CD4-positive, CD25-positive, alpha-beta regulatory T cell (primary cell): ENCODE data around the gene CAMTA1. TPM values are rescaled to one million over a fixed set of nuclear protein-coding genes. Genes with fewer than 3 reads are reported as not detected.

Source experiments
- ATAC-seq, 2 donors: fragments of 150-1000 bp; cut with Tn5 transposase; one replicate each; pipeline ENCODE4 v1.10.0; 2021; ENCODE audit warnings: low read depth in 2 of 2, moderate number of reproducible peaks in 2 of 2, moderate library complexity in 1 of 2
- DNase-seq, 3 donors: peaks; one replicate each; pipeline versions ENCODE4 v3.0.0 to v3.0.0-alpha.2; 2012 to 2022; ENCODE audit warnings: mixed read lengths in 1 of 3
- H3K27ac ChIP-seq: one replicate; pipeline ENCODE4 v1.7.0; 2013; ENCODE audit warnings: mild to moderate bottlenecking, low read length; ENCODE audit not compliant: insufficient read depth, poor library complexity, severe bottlenecking
- H3K27me3 ChIP-seq: one replicate; pipeline ENCODE4 v1.7.0; 2013; ENCODE audit warnings: low read length; ENCODE audit not compliant: control insufficient read depth, insufficient read depth
- H3K36me3 ChIP-seq: one replicate; pipeline ENCODE4 v1.7.0; 2013; ENCODE audit warnings: mild to moderate bottlenecking, low read length, moderate library complexity; ENCODE audit not compliant: control insufficient read depth, insufficient read depth
- H3K4me1 ChIP-seq: 2 replicates; pipeline ENCODE4 v1.7.0; 2013; ENCODE audit warnings: mild to moderate bottlenecking, low read length; ENCODE audit not compliant: insufficient read depth, control insufficient read depth, poor library complexity, severe bottlenecking
- H3K4me3 ChIP-seq: one replicate; pipeline ENCODE4 v1.7.0; 2013; ENCODE audit warnings: low read depth, mild to moderate bottlenecking, low read length, moderate library complexity
- H3K9me3 ChIP-seq, 2 experiments: 1 replicate in 1 of 2; 2 replicates in 1 of 2; pipeline ENCODE4 v1.7.0; 2013; ENCODE audit warnings: low read length in 2 of 2, mild to moderate bottlenecking in 1 of 2, moderate library complexity in 1 of 2; ENCODE audit not compliant: control insufficient read depth in 2 of 2
- H3K27ac Mint-ChIP-seq, 3 donors: one replicate each; pipeline ENCODE4 v1.8.0; 2020 to 2022; ENCODE audit warnings: mild to moderate bottlenecking in 3 of 3, mixed read lengths in 3 of 3, moderate library complexity in 2 of 3
- H3K27me3 Mint-ChIP-seq: one replicate; pipeline ENCODE4 v1.8.0; 2022; ENCODE audit warnings: mild to moderate bottlenecking, mixed read lengths
- H3K36me3 Mint-ChIP-seq: one replicate; pipeline ENCODE4 v1.8.0; 2020; ENCODE audit warnings: mixed read lengths
- H3K4me1 Mint-ChIP-seq, 4 donors: one replicate each; pipeline ENCODE4 v1.8.0; 2020 to 2022; ENCODE audit warnings: mixed read lengths in 4 of 4, mild to moderate bottlenecking in 1 of 4
- H3K4me3 Mint-ChIP-seq, 4 donors: one replicate each; pipeline ENCODE4 v1.8.0; 2020 to 2022; ENCODE audit warnings: mild to moderate bottlenecking in 4 of 4, mixed read lengths in 4 of 4, moderate library complexity in 3 of 4
- H3K9me3 Mint-ChIP-seq, 7 donors: one replicate each; pipeline ENCODE4 v1.8.0; 2020 to 2022; ENCODE audit warnings: mixed read lengths in 7 of 7, mild to moderate bottlenecking in 3 of 7, moderate library complexity in 2 of 7
- polyA plus RNA-seq, 4 donors: library from polyadenylated mRNA; unstranded; fragments of 300-500 nt; fragmentation: Illumina TruSeq; gene quantifications; one replicate each; pipeline ENCODE4 v1.2.3, GENCODE V29; 2021
- total RNA-seq: library from RNA; stranded (reverse); gene quantifications from one replicate; pipeline ENCODE4 v1.2.3, GENCODE V29; 2022

The CAMTA1 gene
- total and polyA plus RNA-seq, 5 donors from 2014 or later: 48.8 to 112 (median 80.0) TPM

GRCh38 chr1:7732331-7732730, 947.1 kb downstream of the CAMTA1 start:
- Mint-ChIP-seq H3K27ac (no peak overlapping the region), H3K36me3 (no peaks in the 10 kb centered on the region), H3K27me3 (no peaks in the 10 kb centered on the region), H3K4me1 (peaks cover 0 to 2% (median 0%) of the 10 kb centered on the region in 4 donors), H3K4me3 (no peak overlapping the region), H3K9me3 (peaks cover 0 to 7% (median 0%) of the 10 kb centered on the region in 7 donors)
- Histone ChIP-seq H3K4me1 (no peaks in the 10 kb centered on the region), H3K27ac (no peak overlapping the region), H3K4me3 (no peak overlapping the region), H3K9me3 (no peaks in the 10 kb centered on the region), H3K27me3 (no peaks in the 10 kb centered on the region), H3K36me3 (peaks cover 3% of the 10 kb centered on the region)
- DNase-seq: no peak
- ATAC-seq: no peak

GRCh38 chr1:7733276-7733675, 948.0 kb downstream of the CAMTA1 start:
- H3K27me3 ChIP-seq: no peaks in the 10 kb centered on the region
- no peak overlapping the region for H3K27ac ChIP-seq
- H3K36me3 ChIP-seq: peaks cover 3% of the 10 kb centered on the region
- H3K4me3 Mint-ChIP-seq: no peak overlapping the region
- ATAC-seq (no peak), DNase-seq (no peak)
- peaks cover 0 to 7% (median 0%) of the 10 kb centered on the region in 7 donors for H3K9me3 Mint-ChIP-seq
- H3K27ac Mint-ChIP-seq: no peak overlapping the region
- H3K4me1 ChIP-seq: no peaks in the 10 kb centered on the region
- no peaks in the 10 kb centered on the region for H3K9me3 ChIP-seq
- peaks cover 0 to 2% (median 0%) of the 10 kb centered on the region in 4 donors for H3K4me1 Mint-ChIP-seq
- no peaks in the 10 kb centered on the region for H3K36me3 Mint-ChIP-seq
- H3K27me3 Mint-ChIP-seq: no peaks in the 10 kb centered on the region
- H3K4me3 ChIP-seq: no peak overlapping the region

GRCh38 chr1:7738044-7738443, 952.8 kb downstream of the CAMTA1 start:
- Mint-ChIP-seq H3K27me3 (no peaks in the 10 kb centered on the region), H3K4me1 (peaks cover 0 to 11% (median 4%) of the 10 kb centered on the region in 4 donors)
- ATAC-seq: no peak

GRCh38 chr1:7743346-7743745, 958.1 kb downstream of the CAMTA1 start:
- Histone ChIP-seq H3K4me1 (peaks cover 9% of the 10 kb centered on the region), H3K27ac (no peak overlapping the region), H3K36me3 (no peaks in the 10 kb centered on the region), H3K4me3 (no peak overlapping the region), H3K27me3 (peaks cover 2% of the 10 kb centered on the region), H3K9me3 (no peaks in the 10 kb centered on the region)
- ATAC-seq (no peak), DNase-seq (no peak)
- H3K27me3 Mint-ChIP-seq: no peaks in the 10 kb centered on the region
- no peaks in the 10 kb centered on the region for H3K36me3 Mint-ChIP-seq
- H3K4me1 Mint-ChIP-seq: peaks cover 0 to 27% (median 6%) of the 10 kb centered on the region in 4 donors
- H3K27ac Mint-ChIP-seq: no peak overlapping the region
- H3K9me3 Mint-ChIP-seq: peaks cover 0 to 2% (median 0%) of the 10 kb centered on the region in 7 donors
- H3K4me3 Mint-ChIP-seq: no peak overlapping the region

More at GRCh38 chr1:7738044-7738443, 952.8 kb downstream of the CAMTA1 start:
- no peaks in the 10 kb centered on the region for H3K36me3 Mint-ChIP-seq
- H3K27ac ChIP-seq: no peak overlapping the region
- no peaks in the 10 kb centered on the region for H3K4me1 ChIP-seq
- no peak overlapping the region for H3K4me3 ChIP-seq
- peaks cover 3% of the 10 kb centered on the region for H3K36me3 ChIP-seq
- no peak for DNase-seq
- H3K27ac Mint-ChIP-seq: no peak overlapping the region
- no peaks in the 10 kb centered on the region for H3K9me3 ChIP-seq
- H3K4me3 Mint-ChIP-seq: no peak overlapping the region
- H3K9me3 Mint-ChIP-seq: peaks cover 0 to 2% (median 0%) of the 10 kb centered on the region in 7 donors
- H3K27me3 ChIP-seq: peaks cover 2% of the 10 kb centered on the region

- no peaks in the 10 kb centered on the region for H3K9me3 Mint-ChIP-seq
- Histone ChIP-seq H3K27me3 (no peaks in the 10 kb centered on the region), H3K4me3 (no peak overlapping the region), H3K4me1 (peaks cover 18% of the 10 kb centered on the region), H3K36me3 (no peaks in the 10 kb centered on the region), H3K27ac (no peak overlapping the region), H3K9me3 (no peaks in the 10 kb centered on the region)
- no peaks in the 10 kb centered on the region for H3K36me3 Mint-ChIP-seq
- H3K4me1 Mint-ChIP-seq: peaks cover 0 to 33% (median 13%) of the 10 kb centered on the region in 4 donors
- no peak overlapping the region for H3K27ac Mint-ChIP-seq
- H3K4me3 Mint-ChIP-seq: no peak overlapping the region
- ATAC-seq (no peak), DNase-seq (no peak)
- no peaks in the 10 kb centered on the region for H3K27me3 Mint-ChIP-seq
Measured at GRCh38 chr1:7744882-7745281, 959.6 kb downstream of the CAMTA1 start.

GRCh38 chr1:7745783-7746182, 960.5 kb downstream of the CAMTA1 start:
- peak overlapping the region in 1 of 3 donors; percentile 30 for H3K27ac Mint-ChIP-seq

GRCh38 chr1:7747605-7748004, 962.4 kb downstream of the CAMTA1 start:
- Histone ChIP-seq H3K27ac (no peak overlapping the region), H3K9me3 (no peaks in the 10 kb centered on the region), H3K4me1 (peaks cover 40% of the 10 kb centered on the region), H3K36me3 (no peaks in the 10 kb centered on the region), H3K27me3 (no peaks in the 10 kb centered on the region), H3K4me3 (no peak overlapping the region)
- Mint-ChIP-seq H3K4me1 (peaks cover 13 to 46% (median 24%) of the 10 kb centered on the region in 4 donors), H3K36me3 (no peaks in the 10 kb centered on the region), H3K27ac (no peak overlapping the region), H3K9me3 (no peaks in the 10 kb centered on the region), H3K4me3 (peak overlapping the region in 2 of 4 donors; percentile 33 to 54), H3K27me3 (peaks cover 1% of the 10 kb centered on the region)
- no peak for ATAC-seq
- no peak for DNase-seq

More at GRCh38 chr1:7745783-7746182, 960.5 kb downstream of the CAMTA1 start:
- Mint-ChIP-seq H3K4me1 (peaks cover 0 to 31% (median 14%) of the 10 kb centered on the region in 4 donors), H3K36me3 (no peaks in the 10 kb centered on the region), H3K27me3 (no peaks in the 10 kb centered on the region), H3K9me3 (no peaks in the 10 kb centered on the region), H3K4me3 (no peak overlapping the region)
- no peak overlapping the region for H3K4me3 ChIP-seq
- no peak overlapping the region for H3K27ac ChIP-seq
- no peaks in the 10 kb centered on the region for H3K36me3 ChIP-seq
- ATAC-seq (no peak), DNase-seq (no peak)
- H3K27me3 ChIP-seq: no peaks in the 10 kb centered on the region
- peaks cover 23% of the 10 kb centered on the region for H3K4me1 ChIP-seq
- H3K9me3 ChIP-seq: no peaks in the 10 kb centered on the region

- ATAC-seq (no peak), DNase-seq (no peak)
- H3K4me1 Mint-ChIP-seq: peaks cover 18 to 56% (median 30%) of the 10 kb centered on the region in 4 donors
- peaks cover 2% of the 10 kb centered on the region for H3K27me3 ChIP-seq
- no peaks in the 10 kb centered on the region for H3K36me3 Mint-ChIP-seq
- H3K9me3 ChIP-seq: no peaks in the 10 kb centered on the region
- peak overlapping the region in 1 of 3 donors; percentile 55 for H3K27ac Mint-ChIP-seq
- H3K4me3 ChIP-seq: no peak overlapping the region
- H3K4me3 Mint-ChIP-seq: peak overlapping the region in 1 of 4 donors; percentile 18
- H3K27ac ChIP-seq: no peak overlapping the region
- peaks cover 7% of the 10 kb centered on the region for H3K27me3 Mint-ChIP-seq
- peaks cover 45% of the 10 kb centered on the region for H3K4me1 ChIP-seq
- no peaks in the 10 kb centered on the region for H3K9me3 Mint-ChIP-seq
- H3K36me3 ChIP-seq: no peaks in the 10 kb centered on the region
Measured at GRCh38 chr1:7749126-7749525, 963.9 kb downstream of the CAMTA1 start.
